HepG2 (cell line): Measurements from ENCODE around the gene ATM.

Experiments
- HDAC6 ChIP-seq: fragments of 200-600 bp; sonication (generic); IDR thresholded peaks from 2 replicates; pipeline ENCODE4 v1.7.0; 2017; ENCODE audit warnings: mild to moderate bottlenecking, antibody characterized with exemption, low read length, low read depth
- SALL2 ChIP-seq: sonication (generic); formaldehyde crosslinking; IDR thresholded peaks from 2 replicates; pipeline ENCODE4 v1.8.1; 2023; ENCODE audit warnings: mild to moderate bottlenecking, missing genetic modification reagents, inconsistent platforms
- TFE3 ChIP-seq: IDR thresholded peaks from 2 replicates; pipeline ENCODE4 v1.6.1; 2016
- TOE1 ChIP-seq: sonication (generic); formaldehyde crosslinking; IDR thresholded peaks from 2 replicates; pipeline ENCODE4 v1.4.0; 2020; ENCODE audit warnings: mild to moderate bottlenecking, missing genetic modification reagents
- USF2 ChIP-seq, 2 experiments: sonication (generic) in 1 of 2; formaldehyde crosslinking in 1 of 2; IDR thresholded peaks; 2 replicates each; pipeline versions ENCODE4 v1.5.1 to v1.6.1; 2011 to 2020; ENCODE audit warnings: borderline replicate concordance in 1 of 2, low read depth in 1 of 2, low read length in 1 of 2, mild to moderate bottlenecking in 1 of 2, missing genetic modification reagents in 1 of 2, moderate library complexity in 1 of 2

- TF ChIP-seq TFE3 (CRISPR knock-in tag): no peak
- TF ChIP-seq TOE1 (CRISPR knock-in tag): no peak
- no peak for TF ChIP-seq SALL2 (CRISPR knock-in tag)
- TF ChIP-seq HDAC6: no peak
- no peak for TF ChIP-seq USF2 (IDR thresholded peaks at IDR 0.05; ENCODE audit: low read depth, low read length)
- no peak for TF ChIP-seq USF2 (CRISPR knock-in tag; IDR thresholded peaks at IDR 0.05; ENCODE audit: borderline replicate concordance)
Measured at GRCh38 chr11:108235192-108235591, 12.3 kb downstream of the ATM start.
